ENCODE measurements around the gene OPRL1. TPM values are rescaled to one million over a fixed set of nuclear protein-coding genes. Genes with fewer than 3 reads are reported as not detected.

OPRL1 gene
- total RNA-seq, 1 donor from 2014 or later: 2.7 TPM

- no peak for DNase-seq (ENCODE audit: extremely low read depth, low read depth, low spot score)
These were observed 9.5 kb upstream of the OPRL1 start for GRCh38 chr20:64070244-64070993.

GRCh38 chr20:64071341-64072332, 8.2 kb upstream of the OPRL1 start:
- DNase-seq (ENCODE audit: extremely low read depth, low read depth, low spot score): no peak

- DNase-seq (ENCODE audit: extremely low read depth, low read depth, low spot score): no peak
These were observed 7.3 kb upstream of the OPRL1 start for GRCh38 chr20:64072498-64073063.

- DNase-seq (ENCODE audit: extremely low read depth, low read depth, low spot score): no peak
These were observed 6.3 kb upstream of the OPRL1 start for GRCh38 chr20:64073476-64074183.

GRCh38 chr20:64074184-64074789, 5.6 kb upstream of the OPRL1 start:
- no peak for DNase-seq (ENCODE audit: extremely low read depth, low read depth, low spot score)

GRCh38 chr20:64074963-64075362, 4.9 kb upstream of the OPRL1 start:
- no peak for DNase-seq (ENCODE audit: extremely low read depth, low read depth, low spot score)

- DNase-seq (ENCODE audit: extremely low read depth, low read depth, low spot score): no peak
These were observed 4.3 kb upstream of the OPRL1 start for GRCh38 chr20:64075556-64075955.

- DNase-seq (ENCODE audit: extremely low read depth, low read depth, low spot score): no peak
These were observed 3.6 kb upstream of the OPRL1 start for GRCh38 chr20:64076061-64076997.

- no peak for DNase-seq (ENCODE audit: extremely low read depth, low read depth, low spot score)
These were observed 2.8 kb upstream of the OPRL1 start for GRCh38 chr20:64077094-64077493.

- no peak for DNase-seq (ENCODE audit: extremely low read depth, low read depth, low spot score)
These were observed 2.4 kb upstream of the OPRL1 start for GRCh38 chr20:64077541-64077875.

GRCh38 chr20:64077876-64078551, 1.9 kb upstream of the OPRL1 start:
- no peak for DNase-seq (ENCODE audit: extremely low read depth, low read depth, low spot score)

- no peak for DNase-seq (ENCODE audit: extremely low read depth, low read depth, low spot score)
These were observed 979 bp upstream of the OPRL1 start for GRCh38 chr20:64078934-64079272.

- no peak for DNase-seq (ENCODE audit: extremely low read depth, low read depth, low spot score)
These were observed 439 bp upstream of the OPRL1 start, which contains the start of gene RGS19 for GRCh38 chr20:64079273-64080012. RGS19 (minus strand) TSS chr20:64079518; CDS start chr20:64076886, 2,632 bp downstream.

- DNase-seq (ENCODE audit: extremely low read depth, low read depth, low spot score): no peak
These were observed 1.1 kb downstream of the OPRL1 start for GRCh38 chr20:64080813-64081623.

GRCh38 chr20:64081624-64081964, 1.7 kb downstream of the OPRL1 start:
- DNase-seq (ENCODE audit: extremely low read depth, low read depth, low spot score): no peak

GRCh38 chr20:64082126-64082731, 2.3 kb downstream of the OPRL1 start:
- no peak for DNase-seq (ENCODE audit: extremely low read depth, low read depth, low spot score)

- no peak for DNase-seq (ENCODE audit: extremely low read depth, low read depth, low spot score)
These were observed 3.0 kb downstream of the OPRL1 start for GRCh38 chr20:64082820-64083377.
